ENCODE data around the gene SINHCAF. TPM values are rescaled to one million over a fixed set of nuclear protein-coding genes. Genes with fewer than 3 reads are reported as not detected.

The SINHCAF gene
- total and polyA plus RNA-seq, 9 donors = 20.8 to 48.9 (median 32.5) TPM

- WGBS (ENCODE audit: insufficient coverage) = 72% methylated on average over 2 of the region's 13 CpGs
- no peaks in the 10 kb centered on the region for H3K27me3 ChIP-seq (ENCODE audit: control insufficient read depth, insufficient read depth, low read length)
- no peak for DNase-seq
- H3K4me3 ChIP-seq (ENCODE audit: low read length) = no peak overlapping the region
- H3K27ac ChIP-seq (ENCODE audit: low read length) = no peak overlapping the region
- H3K9me3 ChIP-seq (replicated peaks; ENCODE audit: control insufficient read depth, low read depth, low read length) = no peaks in the 10 kb centered on the region
- no peaks in the 10 kb centered on the region for H3K4me1 ChIP-seq (ENCODE audit: control insufficient read depth, insufficient read depth, low read length)
- H3K36me3 ChIP-seq (ENCODE audit: control insufficient read depth, insufficient read depth, low read length) = peaks cover 8% of the 10 kb centered on the region
These were observed 28.1 kb downstream of the SINHCAF start for GRCh38 chr12:31297572-31298514.

GRCh38 chr12:31289441-31289840 is 36.5 kb downstream of the SINHCAF start:
- WGBS (ENCODE audit: insufficient coverage) = no CpG with 5 or more reads among the region's 2 CpGs
- Histone ChIP-seq H3K4me1 (ENCODE audit: control insufficient read depth, insufficient read depth, low read length) (no peaks in the 10 kb centered on the region), H3K4me3 (ENCODE audit: low read length) (no peak overlapping the region), H3K36me3 (ENCODE audit: control insufficient read depth, insufficient read depth, low read length) (peaks cover 19% of the 10 kb centered on the region), H3K27me3 (ENCODE audit: control insufficient read depth, insufficient read depth, low read length) (no peaks in the 10 kb centered on the region), H3K9me3 (replicated peaks; ENCODE audit: control insufficient read depth, low read depth, low read length) (no peaks in the 10 kb centered on the region), H3K27ac (ENCODE audit: low read length) (no peak overlapping the region)
- no peak for DNase-seq

GRCh38 chr12:31288381-31288780 is 37.6 kb downstream of the SINHCAF start:
- Histone ChIP-seq H3K9me3 (replicated peaks; ENCODE audit: control insufficient read depth, low read depth, low read length) (no peaks in the 10 kb centered on the region), H3K4me1 (ENCODE audit: control insufficient read depth, insufficient read depth, low read length) (no peaks in the 10 kb centered on the region), H3K4me3 (ENCODE audit: low read length) (no peak overlapping the region), H3K27ac (ENCODE audit: low read length) (no peak overlapping the region), H3K36me3 (ENCODE audit: control insufficient read depth, insufficient read depth, low read length) (peaks cover 19% of the 10 kb centered on the region), H3K27me3 (ENCODE audit: control insufficient read depth, insufficient read depth, low read length) (no peaks in the 10 kb centered on the region)
- no CpG with 5 or more reads among the region's 2 CpGs for WGBS (ENCODE audit: insufficient coverage)
- DNase-seq = no peak

GRCh38 chr12:31280183-31280582 is 45.8 kb downstream of the SINHCAF start:
- H3K4me1 ChIP-seq (ENCODE audit: control insufficient read depth, insufficient read depth, low read length) = no peaks in the 10 kb centered on the region
- H3K27me3 ChIP-seq (ENCODE audit: control insufficient read depth, insufficient read depth, low read length) = no peaks in the 10 kb centered on the region
- H3K9me3 ChIP-seq (replicated peaks; ENCODE audit: control insufficient read depth, low read depth, low read length) = no peaks in the 10 kb centered on the region
- H3K36me3 ChIP-seq (ENCODE audit: control insufficient read depth, insufficient read depth, low read length) = no peaks in the 10 kb centered on the region
- no peak overlapping the region for H3K27ac ChIP-seq (ENCODE audit: low read length)
- no peak overlapping the region for H3K4me3 ChIP-seq (ENCODE audit: low read length)
- DNase-seq = no peak

- H3K36me3 ChIP-seq (ENCODE audit: control insufficient read depth, insufficient read depth, low read length) = no peaks in the 10 kb centered on the region
These were observed 46.5 kb downstream of the SINHCAF start for GRCh38 chr12:31279390-31279924.

GRCh38 chr12:31278832-31279231 is 47.1 kb downstream of the SINHCAF start:
- Histone ChIP-seq H3K4me3 (ENCODE audit: low read length) (no peak overlapping the region), H3K4me1 (ENCODE audit: control insufficient read depth, insufficient read depth, low read length) (no peaks in the 10 kb centered on the region), H3K27me3 (ENCODE audit: control insufficient read depth, insufficient read depth, low read length) (no peaks in the 10 kb centered on the region), H3K36me3 (ENCODE audit: control insufficient read depth, insufficient read depth, low read length) (no peaks in the 10 kb centered on the region), H3K9me3 (replicated peaks; ENCODE audit: control insufficient read depth, low read depth, low read length) (no peaks in the 10 kb centered on the region), H3K27ac (ENCODE audit: low read length) (no peak overlapping the region)
- DNase-seq = no peak
- no CpG with 5 or more reads among the region's 1 CpG for WGBS (ENCODE audit: insufficient coverage)

More at GRCh38 chr12:31279390-31279924, 46.5 kb downstream of the SINHCAF start:
- no peak for DNase-seq
- H3K27ac ChIP-seq (ENCODE audit: low read length) = no peak overlapping the region
- H3K4me1 ChIP-seq (ENCODE audit: control insufficient read depth, insufficient read depth, low read length) = no peaks in the 10 kb centered on the region
- H3K4me3 ChIP-seq (ENCODE audit: low read length) = no peak overlapping the region
- no peaks in the 10 kb centered on the region for H3K27me3 ChIP-seq (ENCODE audit: control insufficient read depth, insufficient read depth, low read length)
- WGBS (ENCODE audit: insufficient coverage) = 89% methylated on average over 5 of the region's 8 CpGs
- no peaks in the 10 kb centered on the region for H3K9me3 ChIP-seq (replicated peaks; ENCODE audit: control insufficient read depth, low read depth, low read length)

GRCh38 chr12:31278424-31278823 is 47.5 kb downstream of the SINHCAF start:
- H3K27me3 ChIP-seq (ENCODE audit: control insufficient read depth, insufficient read depth, low read length) = no peaks in the 10 kb centered on the region
- no peaks in the 10 kb centered on the region for H3K36me3 ChIP-seq (ENCODE audit: control insufficient read depth, insufficient read depth, low read length)
- no peaks in the 10 kb centered on the region for H3K9me3 ChIP-seq (replicated peaks; ENCODE audit: control insufficient read depth, low read depth, low read length)
- H3K27ac ChIP-seq (ENCODE audit: low read length) = no peak overlapping the region
- H3K4me1 ChIP-seq (ENCODE audit: control insufficient read depth, insufficient read depth, low read length) = no peaks in the 10 kb centered on the region
- WGBS (ENCODE audit: insufficient coverage) = 87% methylated on average over 3 of the region's 4 CpGs
- H3K4me3 ChIP-seq (ENCODE audit: low read length) = no peak overlapping the region
- DNase-seq = no peak

GRCh38 chr12:31277081-31277480 is 48.9 kb downstream of the SINHCAF start:
- H3K4me3 ChIP-seq (ENCODE audit: low read length) = no peak overlapping the region
- DNase-seq = no peak
- no peaks in the 10 kb centered on the region for H3K9me3 ChIP-seq (replicated peaks; ENCODE audit: control insufficient read depth, low read depth, low read length)
- no peaks in the 10 kb centered on the region for H3K36me3 ChIP-seq (ENCODE audit: control insufficient read depth, insufficient read depth, low read length)
- WGBS (ENCODE audit: insufficient coverage) = 92% methylated on average over 1 of the region's 2 CpGs
- H3K4me1 ChIP-seq (ENCODE audit: control insufficient read depth, insufficient read depth, low read length) = no peaks in the 10 kb centered on the region
- H3K27me3 ChIP-seq (ENCODE audit: control insufficient read depth, insufficient read depth, low read length) = no peaks in the 10 kb centered on the region
- H3K27ac ChIP-seq (ENCODE audit: low read length) = no peak overlapping the region

GRCh38 chr12:31275491-31275890 is 50.5 kb downstream of the SINHCAF start:
- no peak for DNase-seq
- Histone ChIP-seq H3K27me3 (ENCODE audit: control insufficient read depth, insufficient read depth, low read length) (no peaks in the 10 kb centered on the region), H3K27ac (ENCODE audit: low read length) (no peak overlapping the region), H3K9me3 (replicated peaks; ENCODE audit: control insufficient read depth, low read depth, low read length) (no peaks in the 10 kb centered on the region), H3K36me3 (ENCODE audit: control insufficient read depth, insufficient read depth, low read length) (no peaks in the 10 kb centered on the region), H3K4me3 (ENCODE audit: low read length) (no peak overlapping the region), H3K4me1 (ENCODE audit: control insufficient read depth, insufficient read depth, low read length) (no peaks in the 10 kb centered on the region)
- WGBS (ENCODE audit: insufficient coverage) = no CpG with 5 or more reads among the region's 2 CpGs

- no peaks in the 10 kb centered on the region for H3K36me3 ChIP-seq (ENCODE audit: control insufficient read depth, insufficient read depth, low read length)
- H3K4me1 ChIP-seq (ENCODE audit: control insufficient read depth, insufficient read depth, low read length) = no peaks in the 10 kb centered on the region
- 86% methylated on average over 2 of the region's 2 CpGs for WGBS (ENCODE audit: insufficient coverage)
- H3K27ac ChIP-seq (ENCODE audit: low read length) = no peak overlapping the region
- no peak overlapping the region for H3K4me3 ChIP-seq (ENCODE audit: low read length)
- no peaks in the 10 kb centered on the region for H3K27me3 ChIP-seq (ENCODE audit: control insufficient read depth, insufficient read depth, low read length)
- H3K9me3 ChIP-seq (replicated peaks; ENCODE audit: control insufficient read depth, low read depth, low read length) = no peaks in the 10 kb centered on the region
- no peak for DNase-seq
These were observed 51.2 kb downstream of the SINHCAF start for GRCh38 chr12:31274520-31275300.

All from muscle of leg (tissue), 11 donors.